SK-N-SH treated with all-trans-retinoic acid at 6 μM for 48 hours (cell line): Measurements from ENCODE around the gene ARAP1.

Source experiments
- ATAC-seq: fragments of 200-7000 bp; cut with Tn5 transposase; 3 replicates; pipeline ENCODE4 v1.9.1; 2020; ENCODE audit warnings: mild to moderate bottlenecking, moderate library complexity
- ARNTL ChIP-seq: fragments of 450-650 bp; formaldehyde crosslinking; IDR thresholded peaks from 2 replicates; pipeline ENCODE4 v1.5.0; 2020; ENCODE audit warnings: low read depth, mild to moderate bottlenecking, moderate library complexity, borderline replicate concordance
- CSDC2 ChIP-seq: fragments of 250-450 bp; sonication (Bioruptor Pico); IDR thresholded peaks from 2 replicates; pipeline ENCODE4 v1.5.0; 2020; ENCODE audit warnings: mild to moderate bottlenecking, moderate library complexity
- ESRRG ChIP-seq: fragments of 250-450 bp; sonication (Bioruptor Pico); IDR thresholded peaks from 2 replicates; pipeline ENCODE4 v1.6.1; 2021; ENCODE audit warnings: mild to moderate bottlenecking
- GLIS3 ChIP-seq: fragments of 250-450 bp; sonication (Bioruptor Pico); IDR thresholded peaks from 2 replicates; pipeline ENCODE4 v1.5.0; 2020; ENCODE audit warnings: mild to moderate bottlenecking, moderate library complexity
- ISL1 ChIP-seq: fragments of 250-450 bp; sonication (Bioruptor Pico); IDR thresholded peaks from 2 replicates; pipeline ENCODE4 v2.1.2; 2022; ENCODE audit warnings: mild to moderate bottlenecking, moderate library complexity
- OSR1 ChIP-seq: fragments of 250-450 bp; sonication (Bioruptor Pico); IDR thresholded peaks from 2 replicates; pipeline ENCODE4 v1.8.0; 2022; ENCODE audit warnings: moderate library complexity, mild to moderate bottlenecking, inconsistent platforms
- PATZ1 ChIP-seq: fragments of 250-450 bp; sonication (Bioruptor Pico); IDR thresholded peaks from 2 replicates; pipeline ENCODE4 v1.8.0; 2020; ENCODE audit warnings: mild to moderate bottlenecking, moderate library complexity, borderline replicate concordance
- RARB ChIP-seq: fragments of 250-450 bp; sonication (Bioruptor Pico); IDR thresholded peaks from 2 replicates; pipeline ENCODE4 v1.8.0; 2021; ENCODE audit warnings: mild to moderate bottlenecking, moderate library complexity
- SNAI2 ChIP-seq: fragments of 250-450 bp; sonication (Bioruptor Pico); IDR thresholded peaks from 2 replicates; pipeline ENCODE4 v1.5.0; 2020; ENCODE audit warnings: mild to moderate bottlenecking, moderate library complexity
- TCF4 ChIP-seq: fragments of 250-450 bp; sonication (Bioruptor Pico); IDR thresholded peaks from 2 replicates; pipeline ENCODE4 v1.8.0; 2021; ENCODE audit warnings: mild to moderate bottlenecking, moderate library complexity, borderline replicate concordance
- TOX ChIP-seq: fragments of 250-450 bp; sonication (Bioruptor Pico); IDR thresholded peaks from 2 replicates; pipeline ENCODE4 v1.8.0; 2021; ENCODE audit warnings: mild to moderate bottlenecking, moderate library complexity, borderline replicate concordance
- ZC3H10 ChIP-seq: fragments of 250-450 bp; sonication (Bioruptor Pico); IDR thresholded peaks from 2 replicates; pipeline ENCODE4 v1.5.1; 2021; ENCODE audit warnings: mild to moderate bottlenecking, moderate library complexity
- ZFP3 ChIP-seq: fragments of 250-450 bp; sonication (Bioruptor Pico); IDR thresholded peaks from 2 replicates; pipeline ENCODE4 v1.5.0; 2020; ENCODE audit warnings: mild to moderate bottlenecking, moderate library complexity
- ZFP30 ChIP-seq: fragments of 450-650 bp; formaldehyde crosslinking; IDR thresholded peaks from 2 replicates; pipeline ENCODE4 v1.5.0; 2022; ENCODE audit warnings: mild to moderate bottlenecking, moderate library complexity
- ZNF70 ChIP-seq: fragments of 450-650 bp; formaldehyde crosslinking; IDR thresholded peaks from 2 replicates; pipeline ENCODE4 v1.5.0; 2020; ENCODE audit warnings: mild to moderate bottlenecking, moderate library complexity
- ZNF8 ChIP-seq: fragments of 450-650 bp; formaldehyde crosslinking; IDR thresholded peaks from 2 replicates; pipeline ENCODE4 v1.5.0; 2020; ENCODE audit warnings: mild to moderate bottlenecking, moderate library complexity
- TF ChIP-seq, protein P1 (sequence below): fragments of 250-450 bp; sonication (Bioruptor Pico); IDR thresholded peaks from 2 replicates; pipeline ENCODE4 v1.5.1; 2021; ENCODE audit warnings: mild to moderate bottlenecking, moderate library complexity

Gene ARAP1

DNA sequence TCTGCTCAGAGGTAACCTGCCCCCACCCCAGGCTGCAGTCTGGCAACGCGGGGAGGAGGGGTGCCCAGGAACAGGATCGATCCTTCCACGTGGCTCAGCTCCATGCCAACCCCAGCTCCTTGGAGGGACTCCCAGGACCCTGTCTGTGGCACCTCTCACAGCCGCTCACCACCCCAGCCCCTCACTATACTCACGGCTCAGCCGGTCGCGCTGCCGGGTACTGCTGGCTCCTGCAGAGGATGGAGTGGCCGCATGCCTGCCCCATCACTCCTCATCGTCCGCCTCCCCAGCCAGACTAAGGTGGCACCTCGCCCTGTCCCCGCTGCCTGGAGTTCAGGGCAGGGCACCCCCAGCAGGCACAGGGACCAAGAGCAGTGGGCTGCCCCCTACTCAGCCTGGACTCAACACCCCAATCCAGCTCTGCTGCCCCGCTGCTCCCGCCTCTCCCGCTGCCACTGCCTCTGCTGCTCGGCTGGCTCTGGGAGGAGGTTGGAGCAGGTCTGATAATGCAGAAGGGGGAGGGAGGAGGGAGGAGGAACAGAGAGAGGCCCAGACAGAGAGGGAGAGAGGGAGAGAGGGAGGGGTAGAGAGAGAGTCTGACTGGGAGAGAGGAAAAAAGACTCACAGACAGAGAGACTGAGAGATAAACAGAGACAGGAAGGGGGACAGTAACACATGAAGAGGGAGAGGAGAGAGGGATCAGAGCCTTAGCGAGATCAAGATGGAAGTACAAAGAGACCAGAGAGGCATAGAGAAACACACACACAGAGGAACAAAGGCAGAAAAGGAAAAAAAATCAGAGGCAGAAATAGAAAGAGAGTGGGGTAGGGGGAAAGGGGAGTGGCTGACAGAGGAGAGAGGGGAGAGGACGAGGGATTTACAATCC is 78.0 kb downstream of the ARAP1 start, which contains the start of gene PDE2A:
Gene PDE2A (minus strand): TSS at position 480 of the 886 bp plus-strand sequence. CDS start 215 bp downstream, at position 265.
- peak; percentile 47 for ATAC-seq
- TF ChIP-seq ISL1 (CRISPR knock-in tag) (no peak), ZNF70 (CRISPR knock-in tag) (peak; percentile 26; the same call in 1 of the 2 replicates)

DNA sequence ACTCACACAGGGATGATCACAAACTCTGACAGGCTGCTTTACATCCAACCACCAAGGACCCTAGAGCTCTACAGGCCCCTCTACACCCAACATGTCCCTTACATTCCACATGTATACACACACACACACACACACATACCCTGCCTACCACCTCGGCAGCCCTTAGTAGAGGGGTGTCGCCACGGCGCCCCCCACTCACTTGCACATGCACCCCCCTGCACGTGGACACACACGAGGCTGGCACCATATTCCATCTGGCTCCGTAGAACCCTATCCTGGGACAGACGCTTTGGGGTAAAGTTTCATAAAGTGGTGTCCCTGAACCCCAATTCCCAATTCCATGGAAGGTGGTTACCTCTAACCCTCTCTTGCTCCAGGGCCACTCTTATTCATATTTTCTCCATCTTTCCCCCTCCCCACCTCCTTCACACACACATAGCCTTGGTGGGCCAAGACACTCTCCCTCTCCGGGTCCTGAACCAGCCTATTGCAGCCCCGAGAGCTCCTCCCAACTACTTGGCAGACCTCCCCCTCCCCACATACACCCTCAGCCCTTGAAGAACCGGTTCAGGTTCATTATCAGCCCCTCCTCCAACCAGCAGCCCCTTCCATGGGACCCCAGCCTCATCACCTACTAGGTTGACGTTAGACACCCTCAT is 78.8 kb downstream of the ARAP1 start:
- no peak for ATAC-seq

GRCh38 chr11:72672597-72673238 is 79.5 kb downstream of the ARAP1 start:
- ATAC-seq, result no peak
- TF ChIP-seq ZFP30 (CRISPR knock-in tag), result no peak

More for the DNA sequence above, 78.8 kb downstream of the ARAP1 start:
- no peak for TF ChIP-seq ZFP3
- TF ChIP-seq TOX (CRISPR knock-in tag), result no peak

- TF ChIP-seq ESRRG (CRISPR knock-in tag), result no peak
- TF ChIP-seq PATZ1 (CRISPR knock-in tag), result no peak
- TF ChIP-seq SNAI2 (CRISPR knock-in tag), result no peak
- no peak for TF ChIP-seq ARNTL (CRISPR knock-in tag)
- no peak for TF ChIP-seq TCF4 (CRISPR knock-in tag)
- no peak for TF ChIP-seq ZNF70 (CRISPR knock-in tag)
- TF ChIP-seq ZFP3, result no peak
- no peak for TF ChIP-seq ZC3H10 (CRISPR knock-in tag)
- no peak for TF ChIP-seq CSDC2 (CRISPR knock-in tag)
- no peak for TF ChIP-seq RARB
- no peak for TF ChIP-seq OSR1 (CRISPR knock-in tag)
- TF ChIP-seq ZNF8 (CRISPR knock-in tag), result no peak
- TF ChIP-seq GLIS3 (CRISPR knock-in tag), result no peak
- TF ChIP-seq, protein P1, sequence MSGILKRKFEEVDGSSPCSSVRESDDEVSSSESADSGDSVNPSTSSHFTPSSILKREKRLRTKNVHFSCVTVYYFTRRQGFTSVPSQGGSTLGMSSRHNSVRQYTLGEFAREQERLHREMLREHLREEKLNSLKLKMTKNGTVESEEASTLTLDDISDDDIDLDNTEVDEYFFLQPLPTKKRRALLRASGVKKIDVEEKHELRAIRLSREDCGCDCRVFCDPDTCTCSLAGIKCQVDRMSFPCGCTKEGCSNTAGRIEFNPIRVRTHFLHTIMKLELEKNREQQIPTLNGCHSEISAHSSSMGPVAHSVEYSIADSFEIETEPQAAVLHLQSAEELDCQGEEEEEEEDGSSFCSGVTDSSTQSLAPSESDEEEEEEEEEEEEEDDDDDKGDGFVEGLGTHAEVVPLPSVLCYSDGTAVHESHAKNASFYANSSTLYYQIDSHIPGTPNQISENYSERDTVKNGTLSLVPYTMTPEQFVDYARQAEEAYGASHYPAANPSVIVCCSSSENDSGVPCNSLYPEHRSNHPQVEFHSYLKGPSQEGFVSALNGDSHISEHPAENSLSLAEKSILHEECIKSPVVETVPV (CRISPR knock-in tag), result no peak
- no peak for TF ChIP-seq ISL1 (CRISPR knock-in tag)
- TF ChIP-seq ZFP30 (CRISPR knock-in tag), result no peak
- no peak for ATAC-seq
These were observed 80.8 kb downstream of the ARAP1 start for GRCh38 chr11:72671152-72672099.

GRCh38 chr11:72670041-72670440 is 82.2 kb downstream of the ARAP1 start:
- ATAC-seq, result no peak
- no peak for TF ChIP-seq ZFP30 (CRISPR knock-in tag)
- TF ChIP-seq ZC3H10 (CRISPR knock-in tag), result no peak
- TF ChIP-seq PATZ1 (CRISPR knock-in tag), result no peak
